GM19467 (cell line): ENCODE data around the gene KRT31.
"Not testable (repeated sequence)": the region's sequence is repeated elsewhere in the genome, so short reads cannot be mapped to it uniquely, and the experiment has no call there.

Experiments used
- ATAC-seq: cut with Tn5 transposase; IDR thresholded peaks from one replicate; pipeline ENCODE4 v1.9.1; 2021; ENCODE audit warnings: mild to moderate bottlenecking, moderate library complexity; ENCODE audit not compliant: unreplicated experiment

Gene KRT31

GRCh38 chr17:41396996-41397660 is at the start of gene KRT31:
Gene KRT31 (minus strand): TSS chr17:41397608. CDS start chr17:41397539, 69 bp downstream.
- ATAC-seq, result no peak

GRCh38 chr17:41446806-41447205 is 49.4 kb upstream of the KRT31 start:
- ATAC-seq, result no peak

- no peak for ATAC-seq
Measured at GRCh38 chr17:41444640-41445039, 47.2 kb upstream of the KRT31 start.

- no peak for ATAC-seq
Measured at GRCh38 chr17:41444186-41444585, 46.8 kb upstream of the KRT31 start.

GRCh38 chr17:41442739-41443138 is 45.3 kb upstream of the KRT31 start:
- no peak for ATAC-seq

GRCh38 chr17:41440531-41441033 is 43.2 kb upstream of the KRT31 start, which contains the start of gene KRT38:
Gene KRT38 (minus strand): TSS chr17:41440983. CDS start chr17:41440921, 62 bp downstream.
- no peak for ATAC-seq

GRCh38 chr17:41439375-41439774 is 42.0 kb upstream of the KRT31 start:
- no peak for ATAC-seq

GRCh38 chr17:41437769-41438168 is 40.4 kb upstream of the KRT31 start:
- no peak for ATAC-seq

GRCh38 chr17:41437254-41437653 is 39.8 kb upstream of the KRT31 start:
- ATAC-seq, result no peak

GRCh38 chr17:41434415-41434814 is 37.0 kb upstream of the KRT31 start:
- ATAC-seq, result no peak

GRCh38 chr17:41434005-41434404 is 36.6 kb upstream of the KRT31 start:
- no peak for ATAC-seq

GRCh38 chr17:41433586-41433985 is 36.2 kb upstream of the KRT31 start:
- no peak for ATAC-seq

GRCh38 chr17:41430376-41430775 is 33.0 kb upstream of the KRT31 start:
- not testable (repeated sequence) for ATAC-seq

- ATAC-seq, result no peak
Measured at GRCh38 chr17:41429667-41430066, 32.3 kb upstream of the KRT31 start.

GRCh38 chr17:41428591-41429291 is 31.3 kb upstream of the KRT31 start:
- ATAC-seq, result no peak

- ATAC-seq, result no peak
Measured at GRCh38 chr17:41424111-41424635, 26.8 kb upstream of the KRT31 start, which contains the start of gene KRT37. Gene KRT37 (minus strand): TSS chr17:41424585. CDS start chr17:41424523, 62 bp downstream.

- ATAC-seq, result not testable (repeated sequence)
Measured at GRCh38 chr17:41422586-41422985, 25.2 kb upstream of the KRT31 start.

- ATAC-seq, result no peak
Measured at GRCh38 chr17:41421617-41422016, 24.2 kb upstream of the KRT31 start.

- ATAC-seq, result no peak
Measured at GRCh38 chr17:41421116-41421515, 23.7 kb upstream of the KRT31 start.

- no peak for ATAC-seq
Measured at GRCh38 chr17:41420134-41420533, 22.7 kb upstream of the KRT31 start.

GRCh38 chr17:41419716-41420115 is 22.3 kb upstream of the KRT31 start:
- no peak for ATAC-seq
